GM12878 (cell line): Measurements from ENCODE around the gene DLG2. TPM values are rescaled to one million over a fixed set of nuclear protein-coding genes. Genes with fewer than 3 reads are reported as not detected.

Experiments
- ATAC-seq: fragments of 200-7000 bp; cut with Tn5 transposase; 3 replicates; pipeline ENCODE4 v1.9.1; 2020; ENCODE audit warnings: mild to moderate bottlenecking, moderate library complexity
- BruUV-seq: library from RNA; stranded (reverse); fragments of 400-500 nt; replicated peaks from 2 replicates; lab custom pipeline; 2021; lab: Mats Ljungman, UMichigan
- CTCF ChIA-PET: fragments of 300-600 bp; sonication (Branson Sonifier 250); formaldehyde crosslinking; extraction: SDS; loops from one replicate; lab custom pipeline; 2021; ENCODE audit warnings: inconsistent platforms; lab: Yijun Ruan, JAX
- POLR2A ChIA-PET: fragments of 350-600 bp; formaldehyde crosslinking; extraction: SDS; loops from one replicate; lab custom pipeline; 2021; ENCODE audit warnings: inconsistent platforms; lab: Charles Lee
- RAD21 ChIA-PET: fragments of 300-600 bp; sonication (Branson Sonifier 250); formaldehyde crosslinking; loops from one replicate; lab custom pipeline; 2023; ENCODE audit warnings: antibody characterized with exemption; ENCODE audit not compliant: unreplicated experiment; lab: Charles Lee
- SMC1A ChIA-PET: fragments of 300-600 bp; sonication (Branson Sonifier 250); formaldehyde crosslinking; loops from one replicate; lab custom pipeline; 2023; ENCODE audit not compliant: unreplicated experiment, uncharacterized antibody; lab: Charles Lee
- DNase-seq: peaks from one replicate; pipeline ENCODE4 v3.0.0-alpha.2; 2011; ENCODE audit warnings: low read depth, low spot score
- FAIRE-seq: peaks from 3 replicates; lab custom pipeline; 2011; peaks lifted over from hg19 to GRCh38; lab: Jason Lieb, UNC
- H2AFZ ChIP-seq: 2 replicates; pipeline ENCODE4 v1.6.0; 2011; ENCODE audit warnings: low read depth, low read length, control low read depth; ENCODE audit not compliant: control insufficient read depth
- H3K27ac ChIP-seq: 2 replicates; pipeline ENCODE4 v1.5.1; 2011; ENCODE audit warnings: control low read depth; ENCODE audit not compliant: control insufficient read depth, insufficient read depth
- H3K27me3 ChIP-seq, 2 experiments: replicated peaks in 1 of 2; 2 replicates each; pipeline versions ENCODE4 v1.6.0 to v1.6.1; 2011; ENCODE audit warnings: low read length in 1 of 2; ENCODE audit not compliant: control insufficient read depth in 2 of 2, insufficient read depth in 2 of 2
- H3K36me3 ChIP-seq, 2 experiments: 2 replicates each; pipeline ENCODE4 v1.5.1; 2011; ENCODE audit warnings: low read length in 1 of 2; ENCODE audit not compliant: control insufficient read depth in 2 of 2, insufficient read depth in 2 of 2
- H3K4me1 ChIP-seq: 2 replicates; pipeline ENCODE4 v1.6.1; 2011; ENCODE audit warnings: mild to moderate bottlenecking, low read length, moderate library complexity, mixed read lengths; ENCODE audit not compliant: control insufficient read depth, insufficient read depth
- H3K4me2 ChIP-seq: 2 replicates; pipeline ENCODE4 v1.6.0; 2011; ENCODE audit warnings: control low read depth; ENCODE audit not compliant: control insufficient read depth, insufficient read depth
- H3K4me3 ChIP-seq: fragments of 200-600 bp; sonication (generic); 2 replicates; pipeline ENCODE4 v1.5.1; 2016
- H3K79me2 ChIP-seq: 2 replicates; pipeline ENCODE4 v1.6.0; 2011; ENCODE audit warnings: low read length; ENCODE audit not compliant: control insufficient read depth, insufficient read depth
- H3K9ac ChIP-seq: 2 replicates; pipeline ENCODE4 v1.8.0; 2011; ENCODE audit warnings: low read length, control low read depth, mixed read lengths; ENCODE audit not compliant: control insufficient read depth, insufficient read depth
- H3K9me3 ChIP-seq: replicated peaks from 3 replicates; pipeline ENCODE4 v1.5.1; 2011; ENCODE audit warnings: mild to moderate bottlenecking, low read length; ENCODE audit not compliant: control insufficient read depth, insufficient read depth
- H4K20me1 ChIP-seq: 2 replicates; pipeline ENCODE4 v1.6.0; 2011; ENCODE audit not compliant: control insufficient read depth, insufficient read depth
- CBX3 ChIP-seq: fragments of 200-600 bp; sonication (generic); IDR thresholded peaks from 2 replicates; pipeline ENCODE4 v1.6.1; 2016; ENCODE audit warnings: low read depth, borderline replicate concordance
- NBN ChIP-seq: fragments of 450-650 bp; IDR thresholded peaks from 2 replicates; pipeline ENCODE4 v1.6.1; 2016
- NFYA ChIP-seq: IDR thresholded peaks from 2 replicates; pipeline ENCODE4 v1.6.1; 2011; ENCODE audit warnings: low read depth, mild to moderate bottlenecking, low read length, improper control_type of control experiment, borderline replicate concordance
- NFYB ChIP-seq: IDR thresholded peaks from 2 replicates; pipeline ENCODE4 v1.6.1; 2011; ENCODE audit warnings: low read depth, mild to moderate bottlenecking, low read length, improper control_type of control experiment, moderate library complexity; ENCODE audit not compliant: insufficient read depth
- NR2F1 ChIP-seq: fragments of 450-650 bp; conservative IDR thresholded peaks from 2 replicates; pipeline ENCODE4 v1.6.1; 2017; ENCODE audit warnings: mild to moderate bottlenecking
- PRDM15 ChIP-seq: fragments of 450-650 bp; formaldehyde crosslinking; IDR thresholded peaks from 2 replicates; pipeline ENCODE4 v1.4.0; 2020; ENCODE audit warnings: mild to moderate bottlenecking, moderate library complexity
- SUPT20H ChIP-seq: IDR thresholded peaks from 2 replicates; pipeline ENCODE4 v1.6.1; 2011; ENCODE audit warnings: low read depth, mild to moderate bottlenecking, low read length, moderate library complexity, borderline replicate concordance; ENCODE audit not compliant: control insufficient read depth
- TCF7 ChIP-seq: IDR thresholded peaks from 2 replicates; pipeline ENCODE4 v1.6.1; 2014; ENCODE audit warnings: antibody characterized with exemption, borderline replicate concordance
- WGBS: methylation state at CpG from one replicate; pipeline ENCODE4 v1.1.6; 2016; ENCODE audit warnings: low lambda C conversion rate; ENCODE audit not compliant: insufficient replicate concordance, insufficient coverage; ENCODE audit errors: missing lambda C conversion rate; 5-methylcytosine and 5-hydroxymethylcytosine counted together
- in situ Hi-C: fragments of 300-500 bp; cut with MboI; formaldehyde crosslinking; loops from 9 replicates; pipeline ENCODE4 v1.14.3; 2018; ENCODE audit warnings: mixed read lengths
- intact Hi-C: fragments of 100-400 bp; cut with micrococcal nuclease; formaldehyde crosslinking; loops from one replicate; pipeline ENCODE4 v1.14.2; 2022; ENCODE audit not compliant: unreplicated experiment
- polyA plus RNA-seq, 11 experiments: library from polyadenylated mRNA; depleted of rRNA in 4 of 11; unstranded in 6 of 11; stranded (reverse) in 5 of 11; fragments of >200 nt; fragmentation: Nextera tagmentation in 4 of 11; fragmentation: Illumina TruSeq in 1 of 11; extraction: Ambion mirVana in 4 of 11; extraction: Trizol in 1 of 11; gene quantifications; 1 replicate in 1 of 11; 2 replicates in 10 of 11; pipeline versions ENCODE4 v1.2.1 to v1.2.3, GENCODE V29; 2011 to 2016; ENCODE audit warnings: inconsistent platforms in 2 of 11, missing spikeins in 2 of 11, low read depth in 1 of 11
- total RNA-seq, 4 experiments: library from RNA; depleted of rRNA in 3 of 4; stranded (reverse); fragments of >200 nt in 3 of 4; fragmentation: Illumina TruSeq in 1 of 4; extraction: Trizol in 1 of 4; gene quantifications; 2 replicates each; pipeline versions ENCODE4 v1.2.1 to v1.2.3, GENCODE V29; 2013 to 2021
- TF ChIP-seq, protein P1 (sequence below): IDR thresholded peaks from 2 replicates; pipeline ENCODE4 v1.6.1; 2012; ENCODE audit warnings: low read depth, low read length, improper control_type of control experiment

Gene DLG2
- total and polyA plus RNA-seq, 10 of the 15 experiments (the other 5 are each of a cell fraction or from before 2014, with no cell fraction given): 0.09 to 0.98 (median 0.35) TPM

DNA sequence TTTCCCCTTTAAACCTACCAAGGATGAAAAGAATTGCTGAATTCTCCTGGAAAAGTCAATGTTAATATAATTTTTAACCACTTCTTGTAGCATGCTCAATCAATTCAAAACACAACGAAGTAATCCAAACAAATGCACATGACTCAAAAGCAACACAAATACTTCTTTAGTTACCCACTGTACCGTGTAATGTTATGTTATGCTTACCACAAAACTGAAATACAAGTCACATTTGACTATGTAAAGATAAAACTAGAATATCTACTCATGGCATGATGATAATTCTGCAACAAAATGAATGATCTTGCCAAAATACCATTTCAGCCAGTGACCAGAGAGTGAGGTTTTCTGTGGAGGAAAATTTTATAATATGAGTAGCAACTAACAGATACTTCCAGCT lies 587.0 kb downstream of the DLG2 start:
- WGBS: 17% methylated on average over 2 of the region's 2 CpGs
- no TSS peak for BruUV-seq
- ChIA-PET POLR2A (no interaction called here), SMC1A (no interaction called here), CTCF (no interaction called here), RAD21 (no interaction called here)
- Histone ChIP-seq H3K9ac (no peak overlapping the region), H3K4me2 (no peak overlapping the region), H3K36me3 (no peaks in the 10 kb centered on the region), H3K9me3 (no peaks in the 10 kb centered on the region), H3K4me1 (no peaks in the 10 kb centered on the region), H2AFZ (no peak overlapping the region), H3K27me3 (no peaks in the 10 kb centered on the region; a peak in 1 of 4 replicates), H3K79me2 (no peaks in the 10 kb centered on the region), H4K20me1 (no peaks in the 10 kb centered on the region), H3K4me3 (no peak overlapping the region), H3K27ac (no peak overlapping the region)
- TF ChIP-seq NBN (no peak), CBX3 (no peak), NFYA (no peak), TCF7 (no peak), SUPT20H (no peak), NFYB (no peak)
- TF ChIP-seq, protein P1, sequence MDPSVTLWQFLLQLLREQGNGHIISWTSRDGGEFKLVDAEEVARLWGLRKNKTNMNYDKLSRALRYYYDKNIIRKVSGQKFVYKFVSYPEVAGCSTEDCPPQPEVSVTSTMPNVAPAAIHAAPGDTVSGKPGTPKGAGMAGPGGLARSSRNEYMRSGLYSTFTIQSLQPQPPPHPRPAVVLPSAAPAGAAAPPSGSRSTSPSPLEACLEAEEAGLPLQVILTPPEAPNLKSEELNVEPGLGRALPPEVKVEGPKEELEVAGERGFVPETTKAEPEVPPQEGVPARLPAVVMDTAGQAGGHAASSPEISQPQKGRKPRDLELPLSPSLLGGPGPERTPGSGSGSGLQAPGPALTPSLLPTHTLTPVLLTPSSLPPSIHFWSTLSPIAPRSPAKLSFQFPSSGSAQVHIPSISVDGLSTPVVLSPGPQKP: no peak
- ATAC-seq: no peak
- FAIRE-seq: no peak
- in situ Hi-C loops: no loop called here
- no peak for DNase-seq
- intact Hi-C loops: no loop called here

DNA sequence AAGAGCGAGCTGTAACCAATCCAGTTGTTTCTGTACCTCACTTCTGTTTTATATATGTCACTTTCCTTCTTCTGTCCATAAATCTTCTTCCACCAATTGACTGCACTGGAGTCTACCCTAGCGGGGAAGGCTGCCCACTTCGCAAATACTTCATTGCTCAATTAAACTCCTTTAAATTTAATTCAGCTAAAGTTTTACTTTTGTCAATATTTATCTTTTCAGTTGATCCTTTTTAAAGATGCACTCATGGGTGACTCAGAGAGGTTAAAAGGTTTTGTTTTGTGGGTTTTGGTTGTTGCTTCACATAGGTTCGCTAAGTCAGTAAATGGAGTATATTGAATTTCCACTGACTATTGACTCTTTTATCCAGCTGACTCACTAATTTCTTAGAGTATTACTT lies 597.2 kb downstream of the DLG2 start:
- ATAC-seq (no peak), FAIRE-seq (no peak), DNase-seq (no peak)
- Histone ChIP-seq H3K9ac (no peak overlapping the region), H4K20me1 (no peaks in the 10 kb centered on the region), H3K4me3 (no peak overlapping the region), H3K27me3 (no peaks in the 10 kb centered on the region), H3K79me2 (no peaks in the 10 kb centered on the region), H3K36me3 (no peaks in the 10 kb centered on the region), H3K27ac (no peak overlapping the region), H2AFZ (no peak overlapping the region), H3K9me3 (no peaks in the 10 kb centered on the region), H3K4me1 (no peaks in the 10 kb centered on the region), H3K4me2 (no peak overlapping the region)
- POLR2A ChIA-PET: interaction anchor here (0.6 kb wide), 1 partner anchor 1370 kb away, joined by 3 read pairs; no protein-coding TSS in a partner anchor
- in situ Hi-C loops: no loop called here
- SMC1A ChIA-PET: no interaction called here
- intact Hi-C loops: no loop called here
- 0 out of 2 replicates have a peak, but pooled peaks have one; percentile 12 for TF ChIP-seq NR2F1
- TF ChIP-seq PRDM15 (CRISPR knock-in tag): no peak
- WGBS: 33% methylated on average over 4 of the region's 4 CpGs
- BruUV-seq: no TSS peak
- CTCF ChIA-PET: no interaction called here
- RAD21 ChIA-PET: no interaction called here
